HUES64 (cell line): ENCODE measurements around the gene CTU2.

ENCODE experiments used
- H3K27ac ChIP-seq: 2 replicates; pipeline ENCODE4 v1.7.0; 2013; ENCODE audit warnings: low read depth, low read length, inconsistent platforms
- H3K27me3 ChIP-seq: 2 replicates; pipeline ENCODE4 v1.6.1; 2013; ENCODE audit warnings: mild to moderate bottlenecking, low read length; ENCODE audit not compliant: insufficient read depth
- H3K36me3 ChIP-seq: 2 replicates; pipeline ENCODE4 v1.6.1; 2013; ENCODE audit warnings: mild to moderate bottlenecking, low read length; ENCODE audit not compliant: insufficient read depth
- H3K4me1 ChIP-seq: 2 replicates; pipeline ENCODE4 v1.6.1; 2013; ENCODE audit warnings: mild to moderate bottlenecking, low read length, moderate library complexity; ENCODE audit not compliant: insufficient read depth
- H3K4me3 ChIP-seq: 2 replicates; pipeline ENCODE4 v1.5.1; 2013; ENCODE audit warnings: mild to moderate bottlenecking, low read length, moderate library complexity
- H3K9ac ChIP-seq: 2 replicates; pipeline ENCODE4 v1.6.1; 2013; ENCODE audit warnings: mild to moderate bottlenecking, low read depth, low read length
- H3K9me3 ChIP-seq: 2 replicates; pipeline ENCODE4 v1.6.1; 2013; ENCODE audit warnings: low read depth, low read length; ENCODE audit not compliant: insufficient read depth
- WGBS: fragments of 150-250, 120-280 bp; methylation state at CpG from one replicate; pipeline ENCODE4 v1.1.7; 2013; ENCODE audit warnings: missing lambda C conversion rate; 5-methylcytosine and 5-hydroxymethylcytosine counted together

CTU2 gene

GRCh38 chr16:88710556-88710955 is 4.3 kb downstream of the CTU2 start:
- Histone ChIP-seq H3K27me3 (no peaks in the 10 kb centered on the region), H3K9ac (no peak overlapping the region), H3K27ac (no peak overlapping the region), H3K4me1 (peaks cover under 1% of the 10 kb centered on the region; the same call in 1 of the 2 replicates), H3K4me3 (no peak overlapping the region), H3K36me3 (peaks cover 12% of the 10 kb centered on the region), H3K9me3 (no peaks in the 10 kb centered on the region)
- 86% methylated on average over 15 of the region's 16 CpGs for WGBS

- 87% methylated on average over 17 of the region's 18 CpGs for WGBS
- H3K27me3 ChIP-seq = no peaks in the 10 kb centered on the region
- peaks cover 25% of the 10 kb centered on the region for H3K36me3 ChIP-seq
- no peaks in the 10 kb centered on the region for H3K9me3 ChIP-seq
- H3K9ac ChIP-seq = no peak overlapping the region
- H3K4me3 ChIP-seq = no peak overlapping the region
- H3K27ac ChIP-seq = no peak overlapping the region
- no peaks in the 10 kb centered on the region; the same call in 1 of the 2 replicates for H3K4me1 ChIP-seq
Observed at GRCh38 chr16:88711750-88712340, 5.5 kb downstream of the CTU2 start.

GRCh38 chr16:88712362-88712979 is 6.2 kb downstream of the CTU2 start:
- H3K27ac ChIP-seq = no peak overlapping the region
- 91% methylated on average over 24 of the region's 25 CpGs for WGBS
- H3K4me1 ChIP-seq = no peaks in the 10 kb centered on the region
- no peaks in the 10 kb centered on the region for H3K27me3 ChIP-seq
- H3K4me3 ChIP-seq = no peak overlapping the region
- peaks cover 32% of the 10 kb centered on the region for H3K36me3 ChIP-seq
- no peaks in the 10 kb centered on the region for H3K9me3 ChIP-seq
- no peak overlapping the region for H3K9ac ChIP-seq

GRCh38 chr16:88713054-88713453 is 6.8 kb downstream of the CTU2 start:
- no peaks in the 10 kb centered on the region for H3K4me1 ChIP-seq
- H3K4me3 ChIP-seq = no peak overlapping the region
- no peak overlapping the region for H3K9ac ChIP-seq
- WGBS = 90% methylated on average over 9 of the region's 15 CpGs
- no peaks in the 10 kb centered on the region for H3K27me3 ChIP-seq
- H3K27ac ChIP-seq = no peak overlapping the region
- H3K9me3 ChIP-seq = no peaks in the 10 kb centered on the region
- H3K36me3 ChIP-seq = peaks cover 37% of the 10 kb centered on the region

- Histone ChIP-seq H3K4me1 (no peaks in the 10 kb centered on the region), H3K9me3 (no peaks in the 10 kb centered on the region), H3K36me3 (peaks cover 43% of the 10 kb centered on the region), H3K27me3 (no peaks in the 10 kb centered on the region), H3K9ac (no peak overlapping the region), H3K4me3 (no peak overlapping the region), H3K27ac (no peak overlapping the region)
- WGBS = 91% methylated on average over 30 of the region's 30 CpGs
Observed at GRCh38 chr16:88713568-88714419, 7.5 kb downstream of the CTU2 start.

- Histone ChIP-seq H3K4me1 (no peaks in the 10 kb centered on the region), H3K27ac (no peak overlapping the region), H3K27me3 (no peaks in the 10 kb centered on the region), H3K4me3 (no peak overlapping the region), H3K9me3 (no peaks in the 10 kb centered on the region), H3K9ac (no peak overlapping the region), H3K36me3 (peaks cover 51% of the 10 kb centered on the region)
- WGBS = 94% methylated on average over 41 of the region's 42 CpGs
Observed at GRCh38 chr16:88714420-88715302, 8.4 kb downstream of the CTU2 start.

- H3K36me3 ChIP-seq = peaks cover 57% of the 10 kb centered on the region
- no peaks in the 10 kb centered on the region for H3K4me1 ChIP-seq
- no peak overlapping the region for H3K27ac ChIP-seq
- H3K9me3 ChIP-seq = no peaks in the 10 kb centered on the region
- 95% methylated on average over 54 of the region's 57 CpGs for WGBS
- H3K4me3 ChIP-seq = no peak overlapping the region
- no peak overlapping the region for H3K9ac ChIP-seq
- no peaks in the 10 kb centered on the region for H3K27me3 ChIP-seq
Observed at GRCh38 chr16:88715312-88716190, 9.2 kb downstream of the CTU2 start.

GRCh38 chr16:88716201-88716600 is 9.9 kb downstream of the CTU2 start:
- H3K9me3 ChIP-seq = no peaks in the 10 kb centered on the region
- H3K4me1 ChIP-seq = no peaks in the 10 kb centered on the region
- WGBS = 95% methylated on average over 15 of the region's 15 CpGs
- H3K27ac ChIP-seq = no peak overlapping the region
- H3K36me3 ChIP-seq = peaks cover 57% of the 10 kb centered on the region
- H3K4me3 ChIP-seq = no peak overlapping the region
- H3K27me3 ChIP-seq = no peaks in the 10 kb centered on the region
- no peak overlapping the region for H3K9ac ChIP-seq

GRCh38 chr16:88716601-88717001 is 10.3 kb downstream of the CTU2 start:
- 98% methylated on average over 21 of the region's 21 CpGs for WGBS
- Histone ChIP-seq H3K36me3 (peaks cover 57% of the 10 kb centered on the region), H3K27me3 (no peaks in the 10 kb centered on the region), H3K27ac (no peak overlapping the region), H3K9me3 (no peaks in the 10 kb centered on the region), H3K4me1 (no peaks in the 10 kb centered on the region), H3K4me3 (no peak overlapping the region), H3K9ac (no peak overlapping the region)

- Histone ChIP-seq H3K9me3 (no peaks in the 10 kb centered on the region), H3K27ac (no peak overlapping the region), H3K4me3 (no peak overlapping the region), H3K4me1 (no peaks in the 10 kb centered on the region), H3K27me3 (no peaks in the 10 kb centered on the region), H3K9ac (no peak overlapping the region), H3K36me3 (peaks cover 63% of the 10 kb centered on the region)
- WGBS = 96% methylated on average over 11 of the region's 11 CpGs
Observed at GRCh38 chr16:88718178-88718577, 11.9 kb downstream of the CTU2 start.
